Glutamatergic neuron (in vitro differentiated cells): ENCODE data around the gene CDV3. TPM values are rescaled to one million over a fixed set of nuclear protein-coding genes. Genes with fewer than 3 reads are reported as not detected.

Source experiments
- DNase-seq: peaks from one replicate; pipeline ENCODE4 v3.0.0; 2022
- H3K27ac Mint-ChIP-seq: one replicate; pipeline ENCODE4 v1.8.0; 2020; ENCODE audit warnings: mild to moderate bottlenecking, mixed read lengths, inconsistent platforms; ENCODE audit not compliant: unreplicated experiment
- H3K27me3 Mint-ChIP-seq: one replicate; pipeline ENCODE4 v1.8.0; 2020; ENCODE audit warnings: mild to moderate bottlenecking, moderate library complexity, mixed read lengths, inconsistent platforms; ENCODE audit not compliant: unreplicated experiment
- H3K36me3 Mint-ChIP-seq: one replicate; pipeline ENCODE4 v1.8.0; 2020; ENCODE audit warnings: mild to moderate bottlenecking, mixed read lengths, inconsistent platforms; ENCODE audit not compliant: unreplicated experiment
- H3K4me1 Mint-ChIP-seq: one replicate; pipeline ENCODE4 v1.8.0; 2020; ENCODE audit warnings: mild to moderate bottlenecking, low read depth, mixed read lengths, inconsistent platforms; ENCODE audit not compliant: unreplicated experiment
- H3K4me3 Mint-ChIP-seq: one replicate; pipeline ENCODE4 v1.8.0; 2020; ENCODE audit warnings: mild to moderate bottlenecking, mixed read lengths, inconsistent platforms; ENCODE audit not compliant: unreplicated experiment
- H3K9me3 Mint-ChIP-seq: one replicate; pipeline ENCODE4 v1.8.0; 2020; ENCODE audit warnings: mild to moderate bottlenecking, moderate library complexity, mixed read lengths, inconsistent platforms; ENCODE audit not compliant: unreplicated experiment
- total RNA-seq: library from RNA; stranded (reverse); fragmentation: NEBNext Ultra II Directional; extraction: Animal tissue kit (Norgen Biotek cat#: 25700); gene quantifications from one replicate; pipeline ENCODE4 v1.2.1, GENCODE V29; 2021; ENCODE audit not compliant: unreplicated experiment
- TF ChIP-seq, protein P1 (sequence below): fragments of 200-600 bp; sonication (generic); IDR thresholded peaks from one replicate; pipeline ENCODE4 v1.5.0; 2021; ENCODE audit not compliant: partially characterized antibody, unreplicated experiment

Gene CDV3
- total RNA-seq, 1 donor from 2014 or later, result 91.2 TPM

DNA sequence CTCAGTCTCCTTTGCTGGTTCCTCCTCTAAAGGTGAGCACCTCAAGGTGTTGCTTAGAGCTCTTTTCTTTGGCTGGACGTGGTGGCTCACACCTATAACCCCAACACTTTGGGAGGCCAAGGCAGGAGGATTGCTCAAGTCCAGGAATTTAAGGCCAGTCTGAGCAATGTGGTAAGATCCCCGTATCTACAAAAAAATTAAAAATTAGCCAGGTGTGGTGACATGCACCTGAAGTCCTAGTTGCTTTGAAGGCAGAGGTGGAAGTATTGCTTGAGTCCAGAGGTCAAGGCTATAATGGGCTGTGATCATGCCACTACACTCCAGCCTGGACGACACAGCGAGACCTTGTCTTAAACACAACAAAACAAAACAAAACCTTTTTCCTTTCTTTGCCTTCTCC lies 60.0 kb downstream of the CDV3 start:
- H3K4me1 Mint-ChIP-seq, result no peaks in the 10 kb centered on the region
- no peaks in the 10 kb centered on the region for H3K9me3 Mint-ChIP-seq
- no peaks in the 10 kb centered on the region for H3K27me3 Mint-ChIP-seq
- TF ChIP-seq, protein P1, sequence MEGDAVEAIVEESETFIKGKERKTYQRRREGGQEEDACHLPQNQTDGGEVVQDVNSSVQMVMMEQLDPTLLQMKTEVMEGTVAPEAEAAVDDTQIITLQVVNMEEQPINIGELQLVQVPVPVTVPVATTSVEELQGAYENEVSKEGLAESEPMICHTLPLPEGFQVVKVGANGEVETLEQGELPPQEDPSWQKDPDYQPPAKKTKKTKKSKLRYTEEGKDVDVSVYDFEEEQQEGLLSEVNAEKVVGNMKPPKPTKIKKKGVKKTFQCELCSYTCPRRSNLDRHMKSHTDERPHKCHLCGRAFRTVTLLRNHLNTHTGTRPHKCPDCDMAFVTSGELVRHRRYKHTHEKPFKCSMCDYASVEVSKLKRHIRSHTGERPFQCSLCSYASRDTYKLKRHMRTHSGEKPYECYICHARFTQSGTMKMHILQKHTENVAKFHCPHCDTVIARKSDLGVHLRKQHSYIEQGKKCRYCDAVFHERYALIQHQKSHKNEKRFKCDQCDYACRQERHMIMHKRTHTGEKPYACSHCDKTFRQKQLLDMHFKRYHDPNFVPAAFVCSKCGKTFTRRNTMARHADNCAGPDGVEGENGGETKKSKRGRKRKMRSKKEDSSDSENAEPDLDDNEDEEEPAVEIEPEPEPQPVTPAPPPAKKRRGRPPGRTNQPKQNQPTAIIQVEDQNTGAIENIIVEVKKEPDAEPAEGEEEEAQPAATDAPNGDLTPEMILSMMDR, result no peak
- DNase-seq, result no peak
- no peak overlapping the region for H3K27ac Mint-ChIP-seq
- H3K4me3 Mint-ChIP-seq, result no peak overlapping the region
- H3K36me3 Mint-ChIP-seq, result no peaks in the 10 kb centered on the region

Other genes starting within 250 kb of the CDV3 start
- not detected for gene BFSP2, start 173.6 kb upstream of the CDV3 start, total RNA-seq
- gene TOPBP1, start 88.3 kb downstream of the CDV3 start, total RNA-seq, result 33.9 TPM
- 2.3 TPM for gene TF, start 172.7 kb downstream of the CDV3 start, total RNA-seq
- gene SRPRB, start 232.1 kb downstream of the CDV3 start, total RNA-seq, result 47.2 TPM